ENCODE measurements around the gene SELENOV.

GRCh38 chr19:39496063-39496462 lies 18.9 kb upstream of the SELENOV start:
- no peak for TF ChIP-seq CTCF (conservative IDR thresholded peaks at IDR 0.05; ENCODE audit: low read length)
- no peak for TF ChIP-seq EZH2phosphoT487 (IDR thresholded peaks at IDR 0.05; ENCODE audit: borderline replicate concordance)

All from Loucy (cell line).